Measurements from ENCODE around the gene HELZ2. TPM values are rescaled to one million over a fixed set of nuclear protein-coding genes. Genes with fewer than 3 reads are reported as not detected.

HELZ2 gene
- polyA plus RNA-seq, 1 of the 3 experiments (the other 2 are of a cell fraction), result 7.6 TPM

- no peaks in the 10 kb centered on the region for H3K9me3 ChIP-seq
- H3K4me2 ChIP-seq, result no peak overlapping the region
- H4K20me1 ChIP-seq (ENCODE audit: insufficient read depth), result no peaks in the 10 kb centered on the region
- H3K36me3 ChIP-seq (replicated peaks in 1 of 2; ENCODE audit: control insufficient read depth in 1 of 2, insufficient read depth in 2 of 2, low read length in 1 of 2), result peaks cover 0 to 16% of the 10 kb centered on the region in 2 experiments
- no peaks in the 10 kb centered on the region for H3F3A ChIP-seq (replicated peaks; ENCODE audit: insufficient read depth)
- H2AFZ ChIP-seq (ENCODE audit: low read depth), result no peak overlapping the region
- CTCF ChIA-PET, result interaction anchor here (1.5 kb wide), 1 partner anchor 18 kb away, joined by 4 read pairs; no protein-coding TSS in a partner anchor
- H3K4me3 ChIP-seq (ENCODE audit: low read depth in 2 of 2, low read length in 1 of 2), result no peak overlapping the region
- H3K4me1 ChIP-seq (ENCODE audit: control insufficient read depth in 1 of 2, insufficient read depth in 2 of 2, low read depth in 1 of 2, low read length in 1 of 2), result no peaks in the 10 kb centered on the region
- no peak overlapping the region for H3K9ac ChIP-seq
- H3K9me2 ChIP-seq, result no peaks in the 10 kb centered on the region
- no peaks in the 10 kb centered on the region for H3K79me2 ChIP-seq (ENCODE audit: insufficient read depth)
- H3K27me3 ChIP-seq (ENCODE audit: insufficient read depth), result no peaks in the 10 kb centered on the region
- H3K27ac ChIP-seq (ENCODE audit: low read depth in 2 of 2, low read length in 1 of 2), result no peak overlapping the region
- TF ChIP-seq PBX3 (IDR thresholded peaks at IDR 0.05), result no peak
- TF ChIP-seq MEF2A (IDR thresholded peaks at IDR 0.05; ENCODE audit: borderline replicate concordance, low read depth), result no peak
- TF ChIP-seq CHD2 (IDR thresholded peaks at IDR 0.05; ENCODE audit: low read length, partially characterized antibody), result no peak
- no peak for TF ChIP-seq EP300 (IDR thresholded peaks at IDR 0.05; ENCODE audit: borderline replicate concordance in 1 of 2, low read depth in 1 of 2, low read length in 1 of 2)
- no peak for TF ChIP-seq RFX5 (IDR thresholded peaks at IDR 0.05; ENCODE audit: low read length)
- TF ChIP-seq RXRA (IDR thresholded peaks at IDR 0.05; ENCODE audit: borderline replicate concordance, low read depth), result no peak
- no peak for TF ChIP-seq NRF1 (IDR thresholded peaks at IDR 0.05; ENCODE audit: low read depth, low read length)
- no peak for TF ChIP-seq TCF12 (IDR thresholded peaks at IDR 0.05)
- TF ChIP-seq SIN3A (IDR thresholded peaks at IDR 0.05; ENCODE audit: borderline replicate concordance, low read depth, low read length), result no peak
- TF ChIP-seq GATA2 (CRISPR knock-in tag; IDR thresholded peaks at IDR 0.05), result no peak
- no peak for TF ChIP-seq FOSL2 (IDR thresholded peaks at IDR 0.05; ENCODE audit: borderline replicate concordance, low read depth)
- TF ChIP-seq SMC3 (IDR thresholded peaks at IDR 0.05; ENCODE audit: low read depth, low read length), result no peak
- TF ChIP-seq JUND (IDR thresholded peaks at IDR 0.05), result no peak
- no peak for TF ChIP-seq USF2 (IDR thresholded peaks at IDR 0.05; ENCODE audit: borderline replicate concordance, low read depth, low read length)
- TF ChIP-seq MAX (IDR thresholded peaks at IDR 0.05; ENCODE audit: low read depth), result no peak
- no peak for TF ChIP-seq REST (IDR thresholded peaks at IDR 0.05; ENCODE audit: low read depth, low read length)
- TF ChIP-seq ZBTB33 (IDR thresholded peaks at IDR 0.05; ENCODE audit: borderline replicate concordance, low read depth), result no peak
- WGBS (ENCODE audit: low lambda C conversion rate), result 98% methylated on average over 4 of the region's 4 CpGs
- POLR2A ChIA-PET, result no interaction called here
- DNase-seq, result no peak
Observed at GRCh38 chr20:63591147-63591533, 17.1 kb upstream of the HELZ2 start.

Measured in SK-N-SH (cell line).